CD4-positive, alpha-beta T cell treated with Interleukin-15 for 1 hour (primary cell): ENCODE results near the gene ALDH2.
A peak's percentile ranks its signal among the peaks of the same experiment; 100 is the strongest.
"Not testable (repeated sequence)": the region's sequence is repeated elsewhere in the genome, so short reads cannot be mapped to it uniquely, and the experiment has no call there.

Experiments
- DNase-seq: peaks from one replicate; pipeline ENCODE4 v3.0.0-alpha.2; 2020

The ALDH2 gene

DNA sequence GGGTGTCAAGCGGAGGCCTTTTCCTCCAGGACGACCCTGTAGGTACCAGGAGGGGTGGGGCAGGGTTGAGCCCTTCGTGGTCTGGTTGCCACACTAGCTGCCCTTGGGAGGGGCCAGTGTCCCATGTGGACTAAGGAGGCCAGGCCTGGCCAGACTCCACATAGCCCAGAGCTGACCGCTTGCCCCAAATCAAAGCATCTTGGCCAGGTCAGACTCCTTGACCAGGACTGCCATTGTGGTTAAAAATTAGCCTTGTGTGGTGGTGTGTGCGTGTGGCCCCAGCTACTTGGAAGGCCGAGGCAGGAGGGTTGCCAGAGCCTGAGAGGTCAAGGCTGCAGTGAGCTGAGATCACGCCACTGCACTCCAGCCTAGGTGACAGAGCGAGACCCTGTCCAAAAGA lies 24.8 kb downstream of the ALDH2 start:
- DNase-seq = no peak

DNA sequence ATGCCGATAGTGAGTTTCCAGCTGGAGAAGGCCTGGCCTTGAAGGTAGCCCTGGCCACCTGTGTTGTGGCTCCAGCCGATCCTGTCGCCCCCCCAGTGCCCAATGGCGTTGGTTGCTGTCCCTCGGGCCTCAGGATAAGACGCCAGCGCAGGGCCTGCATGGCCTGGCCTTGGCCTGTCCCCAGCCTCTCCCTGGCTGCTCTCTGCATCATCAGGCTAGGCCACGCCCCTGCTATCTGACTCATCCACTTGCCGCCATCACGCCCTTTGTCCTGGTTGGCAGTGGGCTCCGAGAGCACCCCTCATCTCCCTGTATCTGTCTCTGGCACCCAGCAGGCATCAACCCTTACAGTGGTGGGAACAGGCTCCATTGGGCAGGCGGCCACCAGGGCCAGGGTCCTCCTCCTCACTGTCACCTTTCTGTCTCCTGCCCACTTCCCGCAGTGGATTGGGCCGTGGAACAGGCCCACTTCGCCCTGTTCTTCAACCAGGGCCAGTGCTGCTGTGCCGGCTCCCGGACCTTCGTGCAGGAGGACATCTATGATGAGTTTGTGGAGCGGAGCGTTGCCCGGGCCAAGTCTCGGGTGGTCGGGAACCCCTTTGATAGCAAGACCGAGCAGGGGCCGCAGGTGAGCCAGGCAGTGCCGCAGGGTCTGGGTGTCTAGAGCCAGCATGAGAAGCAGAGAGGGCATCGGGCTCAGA lies 25.6 kb downstream of the ALDH2 start:
- no peak for DNase-seq

DNA sequence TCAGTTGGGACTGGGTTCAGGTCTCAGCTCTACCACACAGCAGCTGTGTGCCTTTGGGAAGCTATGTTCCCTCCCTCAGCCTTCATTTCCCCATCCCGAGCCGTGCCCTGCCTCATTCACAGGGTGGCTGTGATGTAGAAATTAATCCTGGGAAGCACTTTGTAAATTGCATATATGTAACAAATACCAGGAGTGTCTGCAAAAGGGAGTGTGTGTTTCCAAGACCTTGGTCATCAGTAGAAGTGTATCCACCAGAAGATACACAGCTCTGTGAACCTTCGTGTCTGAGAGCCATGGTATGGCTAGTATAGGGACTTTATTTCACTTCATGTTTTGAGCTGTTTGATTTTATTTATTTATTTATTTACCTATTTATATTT lies 26.1 kb downstream of the ALDH2 start:
- no peak for DNase-seq

- no peak for DNase-seq
These were observed 31.4 kb downstream of the ALDH2 start for GRCh38 chr12:111798182-111798581.

GRCh38 chr12:111799758-111800157 lies 33.0 kb downstream of the ALDH2 start:
- no peak for DNase-seq

GRCh38 chr12:111803038-111803626 lies 36.4 kb downstream of the ALDH2 start:
- DNase-seq = no peak

GRCh38 chr12:111803851-111804250 lies 37.1 kb downstream of the ALDH2 start:
- no peak for DNase-seq

GRCh38 chr12:111806304-111806703 lies 39.6 kb downstream of the ALDH2 start:
- DNase-seq = no peak

DNA sequence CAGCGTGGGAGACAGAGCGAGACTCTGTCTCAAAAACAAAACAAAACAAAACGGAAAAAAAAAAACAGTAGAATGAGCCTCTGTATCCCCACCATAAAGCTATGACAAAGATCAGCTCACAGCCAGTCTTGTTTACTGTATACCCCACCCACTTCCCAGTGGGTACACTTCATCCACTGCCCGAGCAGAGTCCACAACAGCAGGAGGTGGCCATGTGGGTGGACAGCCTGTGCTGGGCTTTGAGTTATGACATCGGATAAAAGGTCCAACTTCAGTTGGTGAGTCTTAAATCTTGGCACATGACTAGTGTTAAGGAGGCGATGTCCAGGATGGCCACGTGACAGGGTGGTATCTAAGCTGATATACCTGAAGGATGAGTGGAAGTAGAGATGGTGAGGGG lies 40.5 kb downstream of the ALDH2 start:
- no peak for DNase-seq

GRCh38 chr12:111812881-111813741 lies 46.4 kb downstream of the ALDH2 start:
- peak; percentile 66 for DNase-seq

DNA sequence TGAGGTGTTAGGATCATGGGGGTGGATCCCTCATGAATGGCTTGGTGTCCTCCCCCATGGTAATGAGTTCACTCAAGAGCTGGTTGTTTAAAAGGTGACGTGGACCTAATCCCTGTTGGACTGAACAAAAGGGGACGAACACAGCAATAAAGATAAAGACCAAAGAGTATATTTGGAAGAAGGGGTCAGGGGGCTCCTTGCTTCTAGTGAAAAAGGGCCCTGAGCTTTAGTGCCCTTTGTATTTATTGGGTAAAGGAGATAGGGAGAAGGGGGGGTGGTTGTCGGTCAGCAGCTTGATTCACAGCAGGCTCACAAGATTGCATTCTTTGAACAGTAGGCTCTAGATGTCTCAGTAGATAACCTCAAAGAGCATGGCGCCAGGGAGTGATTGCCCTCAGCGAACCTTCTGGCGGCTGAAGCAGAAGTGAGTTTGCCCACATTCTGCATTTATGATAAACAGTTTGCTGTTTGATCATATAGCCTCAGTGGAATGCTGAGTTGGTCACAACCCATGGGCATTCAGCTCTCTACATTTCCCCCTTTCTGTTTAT lies 49.4 kb downstream of the ALDH2 start:
- no peak for DNase-seq

GRCh38 chr12:111816898-111817297 lies 50.2 kb downstream of the ALDH2 start:
- not testable (repeated sequence) for DNase-seq

GRCh38 chr12:111818340-111818739 lies 51.6 kb downstream of the ALDH2 start:
- no peak for DNase-seq

GRCh38 chr12:111819191-111820158 lies 52.7 kb downstream of the ALDH2 start:
- no peak for DNase-seq

- DNase-seq = not testable (repeated sequence)
These were observed 54.1 kb downstream of the ALDH2 start for GRCh38 chr12:111820828-111821227.

GRCh38 chr12:111822886-111823285 lies 56.2 kb downstream of the ALDH2 start:
- no peak for DNase-seq

- DNase-seq = no peak
These were observed 57.2 kb downstream of the ALDH2 start for GRCh38 chr12:111823891-111824290.

GRCh38 chr12:111824312-111824711 lies 57.6 kb downstream of the ALDH2 start:
- DNase-seq = not testable (repeated sequence)

DNA sequence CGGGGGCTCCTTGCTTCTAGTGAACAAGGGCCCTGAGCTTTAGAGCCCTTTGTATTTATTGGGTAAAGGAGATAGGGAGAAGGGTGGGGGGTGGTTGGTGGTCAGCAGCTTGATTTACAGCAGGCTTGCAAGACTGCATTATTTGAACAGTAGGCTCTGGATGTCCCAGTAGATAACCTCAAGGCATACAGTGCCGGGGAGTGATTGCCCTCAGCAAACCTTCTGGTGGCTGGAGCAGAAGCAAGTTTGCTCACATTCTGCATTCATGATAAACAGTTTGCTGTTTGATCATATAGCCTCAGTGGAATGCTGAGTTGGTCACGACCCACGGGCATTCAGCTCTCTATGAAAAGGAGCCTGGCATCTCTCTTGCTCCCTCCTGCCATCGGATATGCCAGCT lies 58.8 kb downstream of the ALDH2 start:
- DNase-seq = no peak

DNA sequence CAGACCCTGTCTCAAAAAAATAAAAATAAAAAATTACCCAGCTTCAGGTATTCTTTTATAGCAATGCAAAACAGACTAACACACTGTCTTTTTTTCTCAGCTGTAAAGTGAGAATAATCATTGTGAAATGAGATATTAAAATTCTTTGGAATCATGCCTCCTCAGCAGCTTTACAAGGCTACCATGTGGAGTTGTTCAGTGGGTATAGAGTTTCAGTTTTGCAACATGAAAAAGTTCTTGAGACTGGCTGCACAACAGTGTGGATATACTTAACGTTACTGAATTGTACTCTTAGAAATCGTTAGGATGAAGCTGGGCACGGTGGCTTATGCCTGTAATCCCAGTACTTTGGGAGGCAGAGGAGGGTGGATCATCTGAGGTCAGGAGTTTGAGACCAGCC lies 59.6 kb downstream of the ALDH2 start:
- DNase-seq = no peak

DNA sequence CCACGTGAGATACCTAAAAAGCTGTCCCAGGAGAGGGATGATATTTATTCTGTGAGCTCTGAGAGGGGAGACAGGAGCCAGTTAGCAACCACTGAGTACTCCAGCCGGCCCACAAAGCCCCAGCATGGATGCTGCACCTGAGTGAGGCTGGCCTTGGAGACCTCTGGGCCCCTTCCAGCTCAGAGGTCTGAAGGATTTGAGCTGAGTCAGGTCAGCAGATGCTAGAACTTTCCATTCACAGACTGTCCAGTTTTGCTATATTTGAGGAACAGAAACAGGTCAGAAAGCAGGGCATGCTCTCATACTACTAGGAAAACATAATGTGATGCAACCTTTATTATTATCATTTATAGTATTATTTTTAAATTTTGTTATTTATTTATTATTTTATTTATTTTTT lies 60.3 kb downstream of the ALDH2 start:
- no peak for DNase-seq

DNA sequence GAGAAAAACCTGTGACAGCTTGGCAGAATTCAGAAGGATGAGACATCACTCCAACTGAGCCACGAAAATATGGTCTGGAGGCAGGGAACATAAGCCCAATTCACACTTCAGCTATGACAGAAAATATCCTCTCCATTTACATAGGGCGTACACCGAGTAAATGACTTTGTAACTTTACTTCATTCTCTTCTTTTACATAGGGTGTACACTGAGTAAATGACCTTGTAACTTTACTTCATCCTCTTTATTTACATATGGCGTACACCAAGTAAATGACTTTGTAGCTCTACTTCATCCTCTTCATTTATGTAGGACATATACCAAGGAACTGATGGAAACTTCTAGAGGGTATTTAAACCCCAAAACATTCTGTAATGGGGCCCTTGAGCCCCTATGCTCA lies 61.2 kb downstream of the ALDH2 start:
- no peak for DNase-seq
